Measurements from ENCODE around the gene SFXN2. TPM values are rescaled to one million over a fixed set of nuclear protein-coding genes. Genes with fewer than 3 reads are reported as not detected.

Gene SFXN2
- total RNA-seq, 2 donors from 2014 or later: 30.5 to 32.9 TPM

- Mint-ChIP-seq H3K27ac (no peak overlapping the region), H3K4me1 (peaks cover 46% of the 10 kb centered on the region), H3K4me3 (no peak overlapping the region), H3K27me3 (ENCODE audit: insufficient read depth) (no peaks in the 10 kb centered on the region), H3K36me3 (ENCODE audit: low read depth) (no peaks in the 10 kb centered on the region), H3K9me3 (no peaks in the 10 kb centered on the region)
- 90 to 91% methylated on average over 2 to 6 of the region's 6 CpGs for WGBS, 2 experiments (ENCODE audit: insufficient coverage in 1 of 2, insufficient read length in 1 of 2)
- H3K27ac ChIP-seq (ENCODE audit: low read depth, low read length): no peak overlapping the region
- no peaks in the 10 kb centered on the region for H3K9me3 ChIP-seq (ENCODE audit: control insufficient read depth, low read length)
- no peaks in the 10 kb centered on the region for H3K27me3 ChIP-seq (ENCODE audit: control insufficient read depth, insufficient read depth, low read length, poor library complexity, severe bottlenecking)
- DNase-seq: no peak
- no peaks in the 10 kb centered on the region for H3K36me3 ChIP-seq (ENCODE audit: control insufficient read depth, insufficient read depth, low read length)
- no peak overlapping the region for H3K9ac ChIP-seq (ENCODE audit: extremely low read depth, low read length, poor library complexity, severe bottlenecking)
- peaks cover 15% of the 10 kb centered on the region for H3K4me1 ChIP-seq (ENCODE audit: control insufficient read depth, insufficient read depth, low read length)
- TF ChIP-seq, protein P1, sequence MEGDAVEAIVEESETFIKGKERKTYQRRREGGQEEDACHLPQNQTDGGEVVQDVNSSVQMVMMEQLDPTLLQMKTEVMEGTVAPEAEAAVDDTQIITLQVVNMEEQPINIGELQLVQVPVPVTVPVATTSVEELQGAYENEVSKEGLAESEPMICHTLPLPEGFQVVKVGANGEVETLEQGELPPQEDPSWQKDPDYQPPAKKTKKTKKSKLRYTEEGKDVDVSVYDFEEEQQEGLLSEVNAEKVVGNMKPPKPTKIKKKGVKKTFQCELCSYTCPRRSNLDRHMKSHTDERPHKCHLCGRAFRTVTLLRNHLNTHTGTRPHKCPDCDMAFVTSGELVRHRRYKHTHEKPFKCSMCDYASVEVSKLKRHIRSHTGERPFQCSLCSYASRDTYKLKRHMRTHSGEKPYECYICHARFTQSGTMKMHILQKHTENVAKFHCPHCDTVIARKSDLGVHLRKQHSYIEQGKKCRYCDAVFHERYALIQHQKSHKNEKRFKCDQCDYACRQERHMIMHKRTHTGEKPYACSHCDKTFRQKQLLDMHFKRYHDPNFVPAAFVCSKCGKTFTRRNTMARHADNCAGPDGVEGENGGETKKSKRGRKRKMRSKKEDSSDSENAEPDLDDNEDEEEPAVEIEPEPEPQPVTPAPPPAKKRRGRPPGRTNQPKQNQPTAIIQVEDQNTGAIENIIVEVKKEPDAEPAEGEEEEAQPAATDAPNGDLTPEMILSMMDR (conservative IDR thresholded peaks at IDR 0.05): no peak
- H3K4me3 ChIP-seq (ENCODE audit: low read length): no peak overlapping the region
Observed at GRCh38 chr10:102781921-102782557, 67.6 kb downstream of the SFXN2 start.

- Mint-ChIP-seq H3K36me3 (ENCODE audit: low read depth) (no peaks in the 10 kb centered on the region), H3K27me3 (ENCODE audit: insufficient read depth) (no peaks in the 10 kb centered on the region), H3K27ac (no peak overlapping the region), H3K4me1 (peaks cover 40% of the 10 kb centered on the region), H3K9me3 (no peaks in the 10 kb centered on the region), H3K4me3 (no peak overlapping the region)
- no peaks in the 10 kb centered on the region for H3K27me3 ChIP-seq (ENCODE audit: control insufficient read depth, insufficient read depth, low read length, poor library complexity, severe bottlenecking)
- no peaks in the 10 kb centered on the region for H3K9me3 ChIP-seq (ENCODE audit: control insufficient read depth, low read length)
- no peak overlapping the region for H3K27ac ChIP-seq (ENCODE audit: low read depth, low read length)
- no peak overlapping the region for H3K4me3 ChIP-seq (ENCODE audit: low read length)
- H3K9ac ChIP-seq (ENCODE audit: extremely low read depth, low read length, poor library complexity, severe bottlenecking): no peak overlapping the region
- no peaks in the 10 kb centered on the region for H3K36me3 ChIP-seq (ENCODE audit: control insufficient read depth, insufficient read depth, low read length)
- peaks cover 13% of the 10 kb centered on the region for H3K4me1 ChIP-seq (ENCODE audit: control insufficient read depth, insufficient read depth, low read length)
- no peak for DNase-seq
- TF ChIP-seq, protein P1 (conservative IDR thresholded peaks at IDR 0.05): no peak
- WGBS, 2 experiments (ENCODE audit: insufficient coverage in 1 of 2, insufficient read length in 1 of 2): 90 to 91% methylated on average over 12 to 18 of the region's 18 CpGs
Observed at GRCh38 chr10:102782673-102783551, 68.5 kb downstream of the SFXN2 start.

GRCh38 chr10:102783568-102783967, 69.1 kb downstream of the SFXN2 start:
- Mint-ChIP-seq H3K27ac (no peak overlapping the region), H3K9me3 (no peaks in the 10 kb centered on the region), H3K4me3 (no peak overlapping the region), H3K27me3 (ENCODE audit: insufficient read depth) (no peaks in the 10 kb centered on the region), H3K4me1 (peaks cover 33% of the 10 kb centered on the region), H3K36me3 (ENCODE audit: low read depth) (no peaks in the 10 kb centered on the region)
- Histone ChIP-seq H3K4me1 (ENCODE audit: control insufficient read depth, insufficient read depth, low read length) (peaks cover 13% of the 10 kb centered on the region), H3K9ac (ENCODE audit: extremely low read depth, low read length, poor library complexity, severe bottlenecking) (no peak overlapping the region), H3K9me3 (ENCODE audit: control insufficient read depth, low read length) (no peaks in the 10 kb centered on the region), H3K4me3 (ENCODE audit: low read length) (no peak overlapping the region), H3K36me3 (ENCODE audit: control insufficient read depth, insufficient read depth, low read length) (no peaks in the 10 kb centered on the region), H3K27me3 (ENCODE audit: control insufficient read depth, insufficient read depth, low read length, poor library complexity, severe bottlenecking) (no peaks in the 10 kb centered on the region), H3K27ac (ENCODE audit: low read depth, low read length) (no peak overlapping the region)
- DNase-seq: no peak
- WGBS, 2 experiments (ENCODE audit: insufficient coverage in 1 of 2, insufficient read length in 1 of 2): 100% methylated on average over 1 of the region's 1 CpG
- TF ChIP-seq, protein P1 (conservative IDR thresholded peaks at IDR 0.05): no peak

Data from endodermal cell (in vitro differentiated cells).